HPDE6-E6E7 (cell line): Measurements from ENCODE around the gene FSHB.
"Not testable (repeated sequence)": the region's sequence is repeated elsewhere in the genome, so short reads cannot be mapped to it uniquely, and the experiment has no call there.

Source experiments
- DNase-seq: peaks from one replicate; pipeline ENCODE4 v3.0.0; 2011; ENCODE audit warnings: missing footprints; ENCODE audit errors: extremely low spot score

FSHB gene

GRCh38 chr11:30268638-30269037 lies 37.8 kb downstream of the FSHB start:
- not testable (repeated sequence) for DNase-seq

GRCh38 chr11:30270671-30271070 lies 39.9 kb downstream of the FSHB start:
- DNase-seq, result no peak

- no peak for DNase-seq
Measured at GRCh38 chr11:30277176-30277575, 46.4 kb downstream of the FSHB start.

GRCh38 chr11:30279796-30280195 lies 49.0 kb downstream of the FSHB start:
- DNase-seq, result no peak

- no peak for DNase-seq
Measured at GRCh38 chr11:30281476-30282288, 50.9 kb downstream of the FSHB start.

- no peak for DNase-seq
Measured at GRCh38 chr11:30282289-30282631, 51.4 kb downstream of the FSHB start.
